HCT116 (cell line): ENCODE results near the gene NID2.

Experiments used
- ATF3 ChIP-seq: IDR thresholded peaks from 2 replicates; pipeline ENCODE4 v1.6.1; 2012
- CEBPB ChIP-seq: IDR thresholded peaks from 2 replicates; pipeline ENCODE4 v1.6.1; 2012; ENCODE audit warnings: low read depth
- CTCF ChIP-seq, 3 experiments: fragments of 200-600 bp in 1 of 3; sonication (generic) in 1 of 3; IDR thresholded peaks in 2 of 3; conservative IDR thresholded peaks in 1 of 3; 2 replicates each; pipeline ENCODE4 v1.5.1; 2012 to 2017; ENCODE audit warnings: low read depth in 2 of 3, low read length in 2 of 3, antibody characterized with exemption in 1 of 3, borderline replicate concordance in 1 of 3, control low read depth in 1 of 3, mild to moderate bottlenecking in 1 of 3, mixed read lengths in 1 of 3, mixed run types in 1 of 3, moderate library complexity in 1 of 3; ENCODE audit not compliant: insufficient read depth in 1 of 3
- EZH2 ChIP-seq: fragments of 200-600 bp; sonication (generic); IDR thresholded peaks from 2 replicates; pipeline ENCODE4 v1.6.1; 2017; ENCODE audit warnings: antibody characterized with exemption, mixed run types
- JUND ChIP-seq: IDR thresholded peaks from 2 replicates; pipeline ENCODE4 v1.6.1; 2012
- MAX ChIP-seq: IDR thresholded peaks from 2 replicates; pipeline ENCODE4 v1.6.1; 2012
- POLR2A ChIP-seq: IDR thresholded peaks from 2 replicates; pipeline ENCODE4 v1.7.0; 2011; ENCODE audit warnings: borderline replicate concordance; ENCODE audit not compliant: insufficient read depth, insufficient read length; ENCODE audit errors: extremely low read depth
- POLR2AphosphoS5 ChIP-seq: IDR thresholded peaks from 2 replicates; pipeline ENCODE4 v1.6.1; 2011; ENCODE audit warnings: mild to moderate bottlenecking, low read depth, low read length, moderate library complexity
- REST ChIP-seq: IDR thresholded peaks from 2 replicates; pipeline ENCODE4 v1.6.1; 2012; ENCODE audit warnings: low read depth
- SRF ChIP-seq: IDR thresholded peaks from 2 replicates; pipeline ENCODE4 v1.6.1; 2012; ENCODE audit warnings: low read depth
- ZBTB33 ChIP-seq: IDR thresholded peaks from 2 replicates; pipeline ENCODE4 v1.6.1; 2011; ENCODE audit warnings: mild to moderate bottlenecking, low read length, moderate library complexity; ENCODE audit not compliant: insufficient replicate concordance; ENCODE audit errors: extremely low read depth

- no peak for TF ChIP-seq CTCF (IDR thresholded peaks at IDR 0.05 in 2 of 3, conservative IDR thresholded peaks at IDR 0.05 in 1 of 3; ENCODE audit: borderline replicate concordance in 1 of 3, insufficient read depth in 1 of 3, low read depth in 2 of 3, low read length in 2 of 3)
- no peak for TF ChIP-seq MAX
- no peak for TF ChIP-seq POLR2A
- TF ChIP-seq CEBPB: no peak
- no peak for TF ChIP-seq EZH2
- TF ChIP-seq ZBTB33: no peak
- no peak for TF ChIP-seq ATF3
- TF ChIP-seq JUND: no peak; the same call in 1 of the 2 replicates
- TF ChIP-seq SRF: no peak
- no peak for TF ChIP-seq REST
- TF ChIP-seq POLR2AphosphoS5: no peak
Measured at GRCh38 chr14:52044791-52045522, 23.9 kb downstream of the NID2 start.
